Measurements from ENCODE around the gene RTF1. TPM values are rescaled to one million over a fixed set of nuclear protein-coding genes. Genes with fewer than 3 reads are reported as not detected.

Gene RTF1
- total RNA-seq, 1 donor from 2014 or later, result 23.5 TPM

- no peak for TF ChIP-seq CTCF (conservative IDR thresholded peaks at IDR 0.05; ENCODE audit: low read depth, low read length)
- no peak overlapping the region for H3K4me3 ChIP-seq (ENCODE audit: low read depth, low read length)
- no peak for DNase-seq (ENCODE audit: low read depth)
Measured at GRCh38 chr15:41480396-41481140, 63.7 kb downstream of the RTF1 start.

GRCh38 chr15:41482110-41482877 lies 65.4 kb downstream of the RTF1 start:
- no peak for TF ChIP-seq CTCF (conservative IDR thresholded peaks at IDR 0.05; ENCODE audit: low read depth, low read length)
- H3K4me3 ChIP-seq (ENCODE audit: low read depth, low read length), result no peak overlapping the region
- DNase-seq (ENCODE audit: low read depth), result no peak

GRCh38 chr15:41483115-41483514 lies 66.2 kb downstream of the RTF1 start:
- H3K4me3 ChIP-seq (ENCODE audit: low read depth, low read length), result no peak overlapping the region
- no peak for DNase-seq (ENCODE audit: low read depth)
- no peak for TF ChIP-seq CTCF (conservative IDR thresholded peaks at IDR 0.05; ENCODE audit: low read depth, low read length)

GRCh38 chr15:41483519-41483918 lies 66.6 kb downstream of the RTF1 start:
- TF ChIP-seq CTCF (conservative IDR thresholded peaks at IDR 0.05; ENCODE audit: low read depth, low read length), result no peak
- no peak overlapping the region for H3K4me3 ChIP-seq (ENCODE audit: low read depth, low read length)

GRCh38 chr15:41484937-41485625 lies 68.2 kb downstream of the RTF1 start:
- no peak overlapping the region for H3K4me3 ChIP-seq (ENCODE audit: low read depth, low read length)
- TF ChIP-seq CTCF (conservative IDR thresholded peaks at IDR 0.05; ENCODE audit: low read depth, low read length), result no peak
- DNase-seq (ENCODE audit: low read depth), result no peak

More at GRCh38 chr15:41483519-41483918, 66.6 kb downstream of the RTF1 start:
- DNase-seq (ENCODE audit: low read depth), result no peak

- DNase-seq (ENCODE audit: low read depth), result no peak
- TF ChIP-seq CTCF (conservative IDR thresholded peaks at IDR 0.05; ENCODE audit: low read depth, low read length), result no peak
Measured at GRCh38 chr15:41486286-41486685, 69.4 kb downstream of the RTF1 start.

More at GRCh38 chr15:41486286-41486685, 69.4 kb downstream of the RTF1 start:
- no peak overlapping the region for H3K4me3 ChIP-seq (ENCODE audit: low read depth, low read length)

Data from epithelial cell of proximal tubule (primary cell).